Cardiac muscle cell (in vitro differentiated cells and primary cell): ENCODE measurements around the gene P2RX3. TPM values are rescaled to one million over a fixed set of nuclear protein-coding genes. Genes with fewer than 3 reads are reported as not detected.

ENCODE experiments used
- DNase-seq, 2 donors: peaks; one replicate each; pipeline versions ENCODE4 v3.0.0 to v3.0.0-alpha.2; 2010 to 2017; ENCODE audit warnings: low read depth in 1 of 2, low spot score in 1 of 2
- H3K27ac ChIP-seq: fragments of 200-600 bp; sonication (generic); 2 replicates; pipeline ENCODE4 v1.5.1; 2016
- H3K27me3 ChIP-seq: fragments of 200-600 bp; sonication (generic); 2 replicates; pipeline ENCODE4 v1.6.0; 2016; ENCODE audit warnings: control low read depth
- H3K36me3 ChIP-seq: fragments of 200-600 bp; sonication (generic); 2 replicates; pipeline ENCODE4 v1.5.1; 2016; ENCODE audit warnings: control low read depth
- H3K4me1 ChIP-seq: fragments of 200-600 bp; sonication (generic); 2 replicates; pipeline ENCODE4 v1.8.1; 2017; ENCODE audit warnings: low read depth, mild to moderate bottlenecking, mixed run types
- H3K4me3 ChIP-seq: fragments of 200-600 bp; sonication (generic); 2 replicates; pipeline ENCODE4 v1.5.1; 2016; ENCODE audit warnings: mild to moderate bottlenecking
- H3K9me3 ChIP-seq: fragments of 200-600 bp; sonication (generic); 2 replicates; pipeline ENCODE4 v1.5.1; 2017; ENCODE audit warnings: low read depth, mild to moderate bottlenecking, control low read depth
- CTCF ChIP-seq: IDR thresholded peaks from 2 replicates; pipeline ENCODE4 v1.5.1; 2012; ENCODE audit warnings: low read depth, mild to moderate bottlenecking, low read length
- polyA plus RNA-seq: library from polyadenylated mRNA; unstranded; fragments of >200 nt; fragmentation: Nextera tagmentation; extraction: Ambion mirVana; gene quantifications from 2 replicates; pipeline ENCODE4 v1.2.1, GENCODE V29; 2016
- total RNA-seq: library from RNA; depleted of rRNA; stranded (reverse); fragments of >200 nt; gene quantifications from 2 replicates; pipeline ENCODE4 v1.2.3, GENCODE V29; 2016

Gene P2RX3
- total and polyA plus RNA-seq, 2 experiments from 2014 or later: 0.09 to 0.62 TPM

GRCh38 chr11:57321388-57322255, 16.5 kb upstream of the P2RX3 start:
- Histone ChIP-seq H3K9me3 (no peaks in the 10 kb centered on the region), H3K27me3 (no peaks in the 10 kb centered on the region), H3K4me1 (peaks cover 33% of the 10 kb centered on the region), H3K27ac (peak overlapping the region; percentile 94), H3K4me3 (no peak overlapping the region), H3K36me3 (peaks cover 16% of the 10 kb centered on the region)
- no peak for TF ChIP-seq CTCF
- DNase-seq: no peak

GRCh38 chr11:57322256-57323166, 15.6 kb upstream of the P2RX3 start:
- H3K27me3 ChIP-seq: no peaks in the 10 kb centered on the region
- H3K9me3 ChIP-seq: no peaks in the 10 kb centered on the region
- no peak overlapping the region for H3K4me3 ChIP-seq
- peaks cover 17% of the 10 kb centered on the region for H3K36me3 ChIP-seq
- peak; percentile 62 to 99 for DNase-seq
- H3K27ac ChIP-seq: peak overlapping the region; percentile 94
- no peak for TF ChIP-seq CTCF
- peaks cover 33% of the 10 kb centered on the region for H3K4me1 ChIP-seq

GRCh38 chr11:57323167-57323854, 14.8 kb upstream of the P2RX3 start:
- peak; percentile 21 for TF ChIP-seq CTCF
- DNase-seq: peak in 1 of 2 donors; percentile 52
- H3K4me1 ChIP-seq: peaks cover 33% of the 10 kb centered on the region
- peaks cover 16% of the 10 kb centered on the region for H3K36me3 ChIP-seq
- H3K27ac ChIP-seq: peak overlapping the region; percentile 94
- no peaks in the 10 kb centered on the region for H3K27me3 ChIP-seq
- H3K4me3 ChIP-seq: peak overlapping the region; percentile 64
- no peaks in the 10 kb centered on the region for H3K9me3 ChIP-seq

GRCh38 chr11:57323855-57324153, 14.3 kb upstream of the P2RX3 start:
- H3K4me3 ChIP-seq: peak overlapping the region; percentile 64
- H3K27ac ChIP-seq: peak overlapping the region; percentile 94
- DNase-seq: no peak
- no peaks in the 10 kb centered on the region for H3K9me3 ChIP-seq
- no peaks in the 10 kb centered on the region for H3K27me3 ChIP-seq
- peaks cover 12% of the 10 kb centered on the region for H3K36me3 ChIP-seq
- peaks cover 33% of the 10 kb centered on the region for H3K4me1 ChIP-seq
- peak; percentile 0 for TF ChIP-seq CTCF

- no peaks in the 10 kb centered on the region for H3K9me3 ChIP-seq
- peak; percentile 65 to 76 for DNase-seq
- H3K27ac ChIP-seq: peak overlapping the region; percentile 94
- peaks cover 33% of the 10 kb centered on the region for H3K4me1 ChIP-seq
- peak overlapping the region; percentile 64 for H3K4me3 ChIP-seq
- H3K36me3 ChIP-seq: peaks cover 17% of the 10 kb centered on the region
- no peak for TF ChIP-seq CTCF
- no peaks in the 10 kb centered on the region for H3K27me3 ChIP-seq
Observed at GRCh38 chr11:57324154-57324885, 13.8 kb upstream of the P2RX3 start.
